ENCODE results near the gene TULP1. TPM values are rescaled to one million over a fixed set of nuclear protein-coding genes. Genes with fewer than 3 reads are reported as not detected.
"Not testable (repeated sequence)": the region's sequence is repeated elsewhere in the genome, so short reads cannot be mapped to it uniquely, and the experiment has no call there.

The TULP1 gene
- total and polyA plus RNA-seq, 8 donors, result 0.28 TPM; not detected in 7

DNA sequence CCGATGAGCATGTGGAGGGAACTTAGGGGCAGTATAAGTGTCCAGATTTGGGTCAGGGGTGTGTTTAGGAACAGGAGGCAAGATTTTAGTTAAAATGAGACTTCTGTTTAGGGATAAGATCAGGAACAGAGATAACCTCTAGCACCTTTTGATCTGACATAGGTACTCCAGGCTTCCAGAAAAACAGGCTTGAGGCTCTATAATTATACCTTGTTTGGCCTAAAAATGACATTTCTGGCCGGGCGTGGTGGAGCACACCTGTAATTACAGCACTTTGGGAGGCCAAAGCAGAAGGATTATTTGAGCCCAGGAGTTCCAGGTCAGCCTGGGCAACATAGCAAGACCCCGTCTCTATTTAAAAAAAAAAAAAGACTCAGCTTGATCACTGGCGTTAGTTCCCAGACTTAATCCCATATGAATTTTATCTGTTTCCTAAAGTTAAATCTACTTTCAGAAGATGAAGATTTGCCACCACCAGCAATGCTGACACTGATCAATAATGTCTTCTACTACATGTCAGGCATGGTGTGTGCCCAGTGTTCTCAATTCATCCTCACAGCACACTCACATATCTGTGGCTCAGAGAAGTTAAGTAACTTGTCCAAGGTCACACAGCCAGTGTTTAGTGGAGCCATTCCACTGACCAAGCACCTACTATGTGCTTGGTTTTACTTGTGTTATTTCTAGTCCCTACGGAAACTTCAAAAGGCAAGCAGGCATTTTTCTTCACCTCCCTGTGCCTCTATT lies 6.0 kb upstream of the TULP1 start:
- no peaks in the 10 kb centered on the region for H3K4me1 ChIP-seq
- no peak for ATAC-seq
- DNase-seq, result no peak
- H3K9me3 ChIP-seq, result no peaks in the 10 kb centered on the region
- no peaks in the 10 kb centered on the region for H3K36me3 ChIP-seq
- FAIRE-seq, result no peak
- WGBS, 2 donors, result 92 to 96% methylated on average over 6 of the region's 6 CpGs
- H3K27me3 ChIP-seq, result no peaks in the 10 kb centered on the region
- no peak overlapping the region for H3K4me3 ChIP-seq
- TF ChIP-seq CTCF (IDR thresholded peaks at IDR 0.05), result no peak
- intact Hi-C loops (cut with DNase I), result no loop called here
- H3K27ac ChIP-seq, result no peak overlapping the region

DNA sequence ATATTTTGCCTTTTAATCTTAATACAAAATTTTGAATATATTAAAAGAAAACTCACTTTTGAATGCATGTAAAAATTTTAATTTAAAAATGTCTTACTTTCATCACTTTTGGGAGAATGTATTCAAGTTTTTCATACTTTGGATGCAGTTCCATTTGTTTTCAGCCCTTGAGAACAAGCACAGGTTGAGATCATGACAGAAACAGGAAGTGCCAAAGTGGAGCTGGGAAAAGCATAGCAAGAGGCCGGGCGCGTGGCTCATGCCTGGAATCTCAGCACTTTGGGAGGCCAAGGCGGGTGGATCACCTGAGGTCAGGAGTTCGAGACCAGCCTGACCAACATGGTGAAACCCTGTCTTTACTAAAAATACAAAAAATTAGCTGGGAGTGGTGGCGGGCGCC lies 5.3 kb upstream of the TULP1 start:
- WGBS, 2 donors, result 85 to 89% methylated on average over 7 of the region's 7 CpGs
- ATAC-seq; intact Hi-C loops (cut with DNase I); FAIRE-seq; H3K27ac ChIP-seq; H3K4me1 ChIP-seq; H3K4me3 ChIP-seq; H3K9me3 ChIP-seq; H3K27me3 ChIP-seq; H3K36me3 ChIP-seq; DNase-seq: not testable (repeated sequence)

DNA sequence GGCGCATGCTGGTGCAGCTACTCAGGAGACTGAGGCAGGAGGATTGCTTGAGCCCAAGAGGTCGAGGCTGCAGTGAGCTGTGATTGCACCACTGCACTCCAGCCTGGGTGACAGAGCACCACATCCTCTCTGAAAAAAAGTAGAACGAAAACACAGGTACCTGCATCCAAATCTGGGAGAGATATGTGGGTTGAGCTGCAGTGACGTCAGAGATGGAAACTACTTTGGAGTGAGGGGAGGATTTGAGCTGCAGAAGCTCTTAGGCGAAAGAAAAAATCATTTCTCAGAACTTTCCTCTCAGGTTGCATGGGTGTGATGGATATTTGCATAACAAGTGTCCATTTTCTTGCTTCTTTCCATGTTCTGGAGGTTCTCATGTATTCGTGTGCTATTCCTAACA lies 4.0 kb upstream of the TULP1 start:
- Histone ChIP-seq H3K27ac (no peak overlapping the region), H3K36me3 (no peaks in the 10 kb centered on the region), H3K4me3 (no peak overlapping the region), H3K9me3 (no peaks in the 10 kb centered on the region), H3K27me3 (no peaks in the 10 kb centered on the region), H3K4me1 (no peaks in the 10 kb centered on the region)
- intact Hi-C loops (cut with DNase I), result no loop called here
- no peak for DNase-seq
- FAIRE-seq, result no peak
- WGBS, 2 donors, result 66 to 75% methylated on average over 6 of the region's 6 CpGs
- TF ChIP-seq CTCF (IDR thresholded peaks at IDR 0.05), result no peak
- ATAC-seq, result no peak

DNA sequence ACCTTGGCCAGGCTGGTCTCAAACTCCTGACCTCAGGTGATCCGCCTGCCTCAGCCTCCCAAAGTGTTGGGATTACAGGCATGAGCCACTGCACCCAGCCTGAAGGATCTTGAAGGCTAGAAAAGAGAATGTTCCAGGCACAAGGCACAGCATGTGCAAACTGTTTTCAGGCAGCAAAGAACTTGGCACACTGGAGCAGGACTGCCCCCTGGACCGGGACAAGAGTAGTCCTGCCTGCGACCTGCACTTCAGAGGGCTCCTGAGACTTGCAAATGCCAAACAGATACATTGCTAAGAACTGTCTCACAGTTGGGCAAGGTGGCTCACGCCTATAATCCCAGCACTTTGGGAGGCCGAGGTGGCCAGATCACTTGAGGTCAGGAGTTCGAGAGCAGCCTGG lies 3.2 kb upstream of the TULP1 start:
- intact Hi-C loops (cut with DNase I); H3K4me1 ChIP-seq; H3K36me3 ChIP-seq; H3K27ac ChIP-seq; H3K27me3 ChIP-seq; H3K9me3 ChIP-seq; ATAC-seq; FAIRE-seq; H3K4me3 ChIP-seq; DNase-seq: not testable (repeated sequence)
- 74 to 77% methylated on average over 6 of the region's 6 CpGs for WGBS, 2 donors

DNA sequence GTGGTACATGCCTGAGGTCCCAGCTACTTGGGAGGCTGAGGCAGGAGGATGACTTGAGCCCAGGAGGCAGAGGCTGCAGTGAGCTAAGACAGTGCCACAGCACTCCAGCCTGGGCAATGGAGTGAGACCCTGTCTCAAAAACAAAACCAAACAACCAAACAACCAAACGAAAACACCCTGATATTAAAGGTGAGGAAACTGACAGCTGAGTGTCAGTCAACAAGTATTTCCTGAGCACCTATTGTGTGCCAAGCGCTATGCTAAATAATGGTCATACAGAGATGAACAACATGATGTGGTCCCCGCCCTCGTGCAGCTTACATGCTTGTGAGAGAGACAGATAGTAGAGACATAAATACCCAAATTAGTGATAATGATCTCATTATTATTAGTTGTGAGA lies 1.9 kb upstream of the TULP1 start:
- Histone ChIP-seq H3K36me3 (no peaks in the 10 kb centered on the region), H3K27ac (no peak overlapping the region), H3K4me1 (no peaks in the 10 kb centered on the region), H3K9me3 (no peaks in the 10 kb centered on the region), H3K27me3 (no peaks in the 10 kb centered on the region), H3K4me3 (no peak overlapping the region)
- intact Hi-C loops (cut with DNase I), result no loop called here
- 78 to 86% methylated on average over 4 of the region's 4 CpGs for WGBS, 2 donors
- no peak for ATAC-seq
- no peak for DNase-seq
- no peak for FAIRE-seq
- no peak for TF ChIP-seq CTCF (IDR thresholded peaks at IDR 0.05)

GRCh38 chr6:35512006-35512405 lies 690 bp downstream of the TULP1 start:
- no peaks in the 10 kb centered on the region for H3K36me3 ChIP-seq
- H3K9me3 ChIP-seq, result no peaks in the 10 kb centered on the region
- no peak for ATAC-seq
- no peak for TF ChIP-seq CTCF (IDR thresholded peaks at IDR 0.05)
- FAIRE-seq, result no peak
- H3K4me3 ChIP-seq, result no peak overlapping the region
- no peaks in the 10 kb centered on the region for H3K27me3 ChIP-seq
- WGBS, 2 donors, result 11 to 17% methylated on average over 14 to 26 of the region's 26 CpGs
- H3K4me1 ChIP-seq, result no peaks in the 10 kb centered on the region
- no peak overlapping the region for H3K27ac ChIP-seq
- intact Hi-C loops (cut with DNase I), result no loop called here
- no peak for DNase-seq
